Fibroblast of gingiva (primary cell): Measurements from ENCODE around the gene EFEMP1.
A peak's percentile ranks its signal among the peaks of the same experiment; 100 is the strongest.
"Not testable (repeated sequence)": the region's sequence is repeated elsewhere in the genome, so short reads cannot be mapped to it uniquely, and the experiment has no call there.

Experiments used
- DNase-seq: peaks from one replicate; pipeline ENCODE4 v3.0.0-alpha.2; 2011; ENCODE audit warnings: low read depth

The EFEMP1 gene

DNA sequence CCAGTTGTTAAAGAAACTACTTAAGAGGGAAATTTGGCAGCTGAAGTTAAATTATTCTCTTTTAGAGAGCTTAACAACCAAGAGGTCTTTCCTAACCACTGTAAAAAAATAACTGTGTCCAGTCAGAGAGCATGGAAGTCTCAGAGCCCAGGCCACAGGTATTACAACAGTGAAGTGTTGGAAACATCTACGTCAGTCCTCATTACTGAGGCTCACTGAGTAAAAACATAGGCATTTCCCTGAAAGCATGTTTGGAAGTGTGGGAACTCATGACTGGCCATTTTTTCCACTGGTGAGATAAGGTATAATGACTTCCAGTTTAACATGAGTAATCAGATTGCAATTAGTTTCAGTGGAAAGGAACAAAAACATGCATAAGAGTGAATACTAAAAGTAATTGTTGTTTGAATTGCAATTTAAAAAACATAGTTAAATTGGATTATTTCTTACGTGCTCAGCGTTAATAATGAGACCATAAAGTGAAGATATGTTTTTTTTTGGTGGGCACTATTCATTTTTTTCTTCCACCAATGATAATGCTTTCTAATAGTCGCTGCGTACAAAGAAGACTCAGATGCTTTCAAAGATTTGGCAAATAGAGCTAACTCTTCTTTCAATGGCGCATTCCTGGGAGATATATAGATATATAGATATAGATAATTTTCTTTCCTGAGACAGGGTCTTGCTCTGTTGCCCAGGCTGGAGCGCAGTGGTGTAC lies 60.8 kb downstream of the EFEMP1 start:
- peak; percentile 99 for DNase-seq

DNA sequence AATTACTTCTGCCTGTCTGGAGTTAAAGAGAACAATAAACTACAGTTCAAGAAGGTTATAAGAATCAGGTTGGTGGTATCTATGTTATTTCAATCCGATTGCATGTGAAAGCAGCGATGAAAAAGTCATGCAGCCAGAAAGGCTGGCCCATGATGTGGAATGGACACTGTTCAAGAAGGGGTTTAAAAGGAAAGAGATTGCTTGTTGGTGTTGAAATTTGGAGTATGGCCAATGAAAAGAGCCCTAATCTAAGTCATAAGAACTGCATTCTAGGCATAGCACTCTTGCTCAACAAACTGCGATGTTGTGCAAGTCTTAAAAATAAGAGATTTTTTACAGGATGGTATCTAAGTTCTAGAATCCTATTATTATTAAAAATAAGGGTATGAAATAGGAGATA lies 61.3 kb downstream of the EFEMP1 start:
- peak; percentile 99 for DNase-seq

DNA sequence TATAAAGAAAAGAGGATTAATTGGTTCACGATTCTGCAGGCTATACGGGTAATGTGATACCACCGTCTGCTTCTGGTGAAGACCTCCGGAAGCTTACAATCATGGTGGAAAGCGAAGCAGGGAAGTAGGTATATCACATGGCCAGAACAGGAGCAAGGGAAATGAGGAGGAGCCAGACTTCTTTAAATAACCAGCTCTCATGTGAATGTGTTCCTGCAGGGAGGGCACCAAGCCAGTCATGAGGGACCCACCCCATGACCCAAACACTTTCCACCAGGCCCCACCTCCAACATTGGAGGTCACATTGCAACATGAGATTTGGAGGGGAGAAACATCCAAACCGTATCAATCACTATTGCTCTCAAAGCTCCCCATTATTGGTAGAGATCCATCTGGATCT lies 61.8 kb downstream of the EFEMP1 start:
- DNase-seq: peak; percentile 45

DNA sequence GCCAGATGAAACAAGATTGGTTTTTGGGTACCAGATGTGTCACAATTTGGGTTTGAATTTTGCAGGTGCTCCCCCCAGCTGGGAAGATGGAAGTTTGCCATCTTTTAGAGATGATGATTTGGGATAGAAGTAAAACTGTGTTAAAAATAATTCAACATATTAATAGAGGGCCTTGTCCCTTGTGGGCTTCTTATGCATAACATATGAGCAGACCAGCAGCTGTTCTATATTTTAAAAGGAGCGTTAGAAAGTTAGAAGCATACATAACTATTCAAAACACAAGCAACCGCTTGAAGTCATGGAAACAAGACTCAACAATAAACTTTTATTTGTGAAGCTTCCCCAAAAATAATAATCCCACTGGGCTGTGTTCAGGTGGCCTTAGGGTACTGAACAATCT lies 62.8 kb downstream of the EFEMP1 start:
- no peak for DNase-seq

DNA sequence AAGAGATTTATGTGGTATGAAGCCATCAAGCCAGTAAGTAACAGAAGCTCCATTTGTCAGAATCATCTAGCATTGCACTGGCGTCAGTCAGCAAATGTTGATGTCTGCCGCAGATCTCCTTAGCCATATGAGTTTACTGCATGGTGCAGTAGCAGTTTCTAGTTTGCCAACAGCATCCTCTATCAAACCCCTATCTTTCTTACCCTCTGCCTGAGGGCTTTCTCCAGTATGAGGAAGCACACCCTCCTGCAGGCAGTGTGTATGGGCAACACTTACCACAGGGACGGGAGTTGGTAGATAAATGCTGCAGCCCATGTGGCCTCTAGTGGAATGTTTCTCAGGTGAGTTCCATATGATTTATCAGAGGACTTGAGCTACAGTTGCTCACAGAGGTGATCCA lies 63.7 kb downstream of the EFEMP1 start:
- DNase-seq: no peak

DNA sequence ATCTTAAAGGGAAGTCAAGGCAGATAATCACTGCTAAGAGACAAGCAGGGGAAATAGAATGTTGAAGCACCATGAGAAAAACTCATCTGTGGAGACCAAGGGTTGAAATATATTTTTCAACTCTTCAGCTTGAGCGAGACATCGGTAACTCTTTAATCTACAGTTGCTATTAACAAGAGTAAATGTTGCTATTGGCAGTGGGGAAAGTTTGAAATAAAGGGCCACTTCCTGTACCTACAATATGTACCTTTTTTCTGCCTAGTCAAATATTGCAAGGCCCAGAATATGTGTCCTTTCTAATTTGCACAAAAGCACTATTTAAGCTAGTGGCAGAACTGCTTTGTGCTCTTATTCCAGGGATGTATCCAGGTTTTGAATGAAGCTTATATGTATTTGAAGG lies 65.8 kb downstream of the EFEMP1 start:
- no peak for DNase-seq

DNA sequence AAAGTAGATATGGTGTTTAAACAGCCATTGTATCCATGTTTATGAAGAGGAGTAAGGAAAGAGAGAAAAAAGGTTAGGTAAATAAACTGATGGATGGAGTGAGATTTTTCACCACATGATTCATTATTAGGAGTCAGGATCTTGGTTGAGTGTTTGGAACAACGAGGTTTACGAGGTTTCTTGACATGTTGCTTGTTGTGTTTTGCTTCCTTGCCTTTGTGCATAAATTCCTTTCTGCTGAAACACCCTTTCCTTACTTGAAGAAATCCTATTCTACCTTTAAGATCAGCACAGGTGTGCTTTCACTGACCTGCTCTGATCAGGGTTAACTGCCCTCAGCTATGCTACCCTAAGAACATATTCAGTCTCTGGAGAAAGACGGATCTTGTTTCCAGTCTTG lies 66.6 kb downstream of the EFEMP1 start:
- DNase-seq: no peak

DNA sequence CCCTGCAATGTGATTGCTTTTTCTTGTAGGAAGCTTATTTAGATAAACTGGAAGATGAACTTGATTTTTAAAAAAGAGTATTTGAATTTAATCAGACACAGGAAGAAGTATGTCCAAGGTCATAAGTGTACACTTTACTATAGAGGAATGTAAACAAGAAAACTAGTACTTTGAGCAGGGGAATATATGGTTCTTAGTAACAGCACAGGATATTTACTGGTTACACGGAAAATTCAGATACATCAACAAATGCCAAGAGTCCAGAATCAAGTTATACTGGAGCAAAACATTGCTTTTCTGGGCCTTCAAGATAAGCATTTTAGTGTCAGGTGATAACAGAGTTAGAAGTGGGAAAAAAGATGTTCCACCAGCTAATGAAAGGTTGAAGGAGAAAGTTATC lies 75.5 kb downstream of the EFEMP1 start:
- DNase-seq: no peak

DNA sequence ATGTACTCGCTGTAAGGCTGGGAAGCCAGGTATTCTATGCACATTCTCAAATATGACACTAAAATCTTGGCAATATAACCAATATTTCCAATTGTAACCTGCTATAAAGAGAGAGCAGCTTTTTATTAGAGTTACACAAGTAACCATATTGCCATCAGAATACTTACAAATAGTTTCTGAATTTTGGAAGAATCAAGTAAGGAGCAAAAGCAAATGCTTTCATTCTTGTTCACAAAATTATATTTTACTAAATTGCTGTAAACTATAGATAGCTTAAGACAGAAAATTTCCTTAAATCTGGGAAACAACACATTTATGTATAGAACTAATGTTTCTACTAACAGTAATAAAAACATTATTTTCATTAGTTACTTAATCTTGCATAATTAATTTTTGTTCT lies 77.2 kb downstream of the EFEMP1 start:
- DNase-seq: no peak

DNA sequence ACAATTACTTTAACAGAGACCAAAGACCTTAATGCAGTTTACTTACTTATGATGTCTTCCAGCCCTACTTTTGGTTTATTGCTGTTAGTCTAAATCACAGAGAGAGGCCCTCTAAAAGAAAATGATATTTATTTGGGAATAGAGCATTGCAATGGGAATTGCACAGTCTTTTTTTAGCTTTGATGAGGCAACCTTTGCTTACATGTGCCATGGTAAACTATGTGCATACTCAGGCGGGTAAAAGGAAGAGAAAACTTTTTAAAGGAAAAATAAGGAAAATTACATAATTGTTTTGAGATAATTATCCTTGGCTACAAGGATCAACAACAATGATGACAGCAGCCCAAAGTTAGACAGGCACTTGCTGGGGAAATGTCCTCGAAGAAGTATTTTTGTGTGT lies 78.6 kb downstream of the EFEMP1 start:
- DNase-seq: no peak

DNA sequence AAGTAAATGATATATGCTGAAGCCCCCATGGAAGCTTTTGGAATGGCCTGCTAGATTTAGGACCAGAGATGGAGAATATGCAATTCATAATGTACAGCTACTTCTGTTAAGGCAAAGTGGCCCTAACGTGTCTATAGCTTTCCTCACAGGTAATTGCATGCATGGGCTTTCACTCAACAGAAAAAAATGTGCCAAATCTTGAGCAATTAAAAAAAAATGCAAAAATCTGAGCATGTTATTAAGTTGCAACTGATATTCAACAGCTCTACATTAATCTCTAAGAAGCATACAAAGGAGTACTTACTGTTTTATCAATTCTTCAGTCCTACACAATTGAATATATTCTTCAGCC lies 79.6 kb downstream of the EFEMP1 start:
- DNase-seq: no peak

DNA sequence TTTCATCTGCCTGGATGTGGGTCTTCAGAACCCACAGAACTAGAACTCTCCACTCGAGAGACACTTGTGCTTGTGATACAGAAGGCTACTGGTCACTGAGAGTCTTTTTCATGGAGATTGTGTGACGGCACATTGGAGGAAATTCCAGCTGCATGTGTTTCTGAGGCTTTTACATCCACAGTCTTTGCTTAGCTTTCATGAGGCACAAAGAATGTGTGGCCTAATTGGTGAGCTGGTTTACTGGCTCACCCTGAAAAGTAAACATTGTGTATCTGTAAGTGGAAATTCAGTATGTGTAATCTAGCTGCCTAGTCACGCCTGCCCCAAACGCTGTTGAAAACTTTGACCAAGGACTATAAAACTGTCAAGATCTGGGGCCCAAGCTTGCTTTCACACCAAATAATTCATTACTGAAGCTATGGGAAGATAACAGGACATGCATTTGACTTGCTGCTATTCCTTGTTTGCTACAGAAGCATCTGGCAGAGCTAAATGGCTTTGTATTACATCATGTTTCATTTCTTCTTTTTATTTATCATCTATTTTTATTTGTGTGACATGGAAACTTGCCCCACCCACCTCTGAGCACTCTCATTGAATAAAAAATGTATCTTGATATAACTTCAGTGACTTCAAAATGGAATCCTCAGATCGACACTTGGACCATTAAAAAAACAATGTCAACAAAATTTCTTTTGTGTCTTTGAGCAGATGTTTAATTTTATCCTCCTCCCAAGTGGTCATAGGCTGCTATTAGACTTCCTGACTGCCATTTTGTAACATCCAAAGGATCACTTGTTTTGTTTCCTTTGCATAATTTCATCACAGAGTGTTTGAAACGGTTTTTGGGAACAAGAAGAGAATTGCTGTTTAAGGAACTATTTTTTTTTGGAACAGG lies 80.2 kb downstream of the EFEMP1 start:
- DNase-seq: peak; percentile 86

DNA sequence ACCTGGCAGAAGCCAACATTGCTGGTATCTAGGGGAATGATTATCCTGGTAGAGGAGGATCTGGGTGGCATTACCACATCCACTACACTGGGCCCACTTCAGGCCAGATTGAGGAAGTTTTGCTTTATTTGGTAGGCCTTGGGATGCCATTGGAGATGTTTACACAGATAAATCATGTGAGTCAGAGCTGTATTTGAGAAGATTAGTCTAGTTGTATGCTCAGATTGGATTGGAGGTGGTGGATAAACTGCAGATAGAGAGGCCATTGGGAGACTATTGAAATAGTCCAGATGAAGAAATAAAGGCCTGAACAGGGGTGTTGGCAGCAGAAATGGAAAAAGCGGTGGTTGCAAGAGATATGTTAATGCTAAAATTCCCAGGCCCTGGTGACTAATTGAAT lies 81.5 kb downstream of the EFEMP1 start:
- DNase-seq: peak; percentile 7

DNA sequence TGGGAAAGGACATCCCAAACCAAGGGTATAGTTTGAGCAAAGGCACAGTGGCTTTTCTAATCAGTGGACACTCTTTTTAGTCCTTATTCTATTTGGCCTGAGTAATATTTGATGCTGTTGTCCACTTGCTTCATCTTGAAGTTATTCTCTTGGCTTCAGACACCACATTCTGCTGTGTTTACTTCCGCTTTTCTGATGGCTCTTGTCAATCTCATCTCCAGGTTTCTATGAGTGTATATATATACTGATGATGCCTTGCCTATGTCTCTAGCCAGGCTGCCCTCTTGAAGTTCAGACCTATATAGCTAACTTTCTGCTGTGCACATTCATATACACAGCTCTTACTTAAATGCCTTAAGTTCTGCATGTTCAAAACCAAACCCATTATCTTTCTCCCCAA lies 83.1 kb downstream of the EFEMP1 start:
- no peak for DNase-seq

DNA sequence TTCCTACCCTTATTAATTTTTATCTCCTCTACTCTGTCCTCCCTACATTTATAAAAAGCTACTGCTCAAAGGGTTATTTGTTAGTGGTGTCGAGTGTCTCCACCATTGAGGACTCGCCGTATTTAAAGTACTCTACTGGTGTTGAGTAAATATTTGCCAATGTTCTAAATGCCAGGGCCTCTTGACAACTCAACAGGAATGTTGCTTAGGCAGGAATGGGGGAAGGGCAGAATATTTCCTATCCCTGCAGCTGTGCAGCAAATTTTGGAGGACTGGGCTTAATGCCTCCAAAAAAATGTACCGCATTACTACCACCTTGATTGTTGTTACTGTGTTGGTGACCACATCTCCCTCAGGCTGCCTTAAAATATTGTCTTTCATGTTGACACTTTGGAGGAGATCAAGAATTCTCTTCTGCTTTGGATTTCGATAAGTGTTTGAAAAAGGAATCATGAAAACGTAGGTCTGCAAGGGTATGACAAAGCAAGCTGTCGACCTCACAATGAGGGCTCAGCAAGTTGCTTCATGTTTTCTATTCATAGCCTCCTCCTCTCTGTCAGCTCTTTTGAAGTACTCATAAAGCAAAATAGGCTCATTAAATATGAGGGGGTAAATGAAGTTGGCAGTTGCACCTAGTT lies 84.3 kb downstream of the EFEMP1 start:
- DNase-seq: peak; percentile 65

DNA sequence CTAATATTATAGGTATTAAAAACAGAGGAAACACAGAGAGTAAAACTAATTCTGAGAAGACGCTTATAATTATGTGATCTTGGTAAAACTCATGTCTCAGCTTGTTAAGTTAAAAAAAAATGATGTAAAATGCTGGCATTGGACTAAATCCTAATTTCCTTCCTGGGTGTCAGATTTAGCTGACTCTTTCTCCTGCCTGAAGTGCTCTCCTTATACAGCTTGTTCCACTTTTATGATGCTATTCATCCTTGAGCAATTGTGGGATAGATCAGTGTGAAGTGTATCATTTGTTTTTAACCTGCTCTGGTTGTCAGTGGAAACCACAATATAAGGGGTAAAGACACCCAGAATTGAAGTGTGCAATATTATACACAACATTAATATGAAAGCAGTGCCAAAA lies 84.9 kb downstream of the EFEMP1 start:
- no peak for DNase-seq

DNA sequence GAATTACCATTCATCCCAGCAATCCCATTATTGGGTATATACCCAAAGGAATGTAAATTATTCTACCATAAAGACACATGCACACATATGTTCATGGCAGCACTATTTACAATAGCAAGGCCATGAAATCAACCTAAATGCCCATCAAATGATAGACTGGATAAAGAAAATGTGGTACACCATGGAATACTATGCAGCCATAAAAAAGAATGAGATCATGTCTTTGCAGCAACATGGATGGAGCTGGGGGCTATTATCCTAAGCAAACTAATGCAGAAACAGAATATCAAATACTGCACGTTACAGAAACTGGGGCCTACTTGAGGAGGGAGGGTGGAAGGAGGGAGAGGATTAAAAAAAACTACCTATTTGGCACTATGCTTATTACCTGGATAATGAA lies 85.5 kb downstream of the EFEMP1 start:
- not testable (repeated sequence) for DNase-seq

DNA sequence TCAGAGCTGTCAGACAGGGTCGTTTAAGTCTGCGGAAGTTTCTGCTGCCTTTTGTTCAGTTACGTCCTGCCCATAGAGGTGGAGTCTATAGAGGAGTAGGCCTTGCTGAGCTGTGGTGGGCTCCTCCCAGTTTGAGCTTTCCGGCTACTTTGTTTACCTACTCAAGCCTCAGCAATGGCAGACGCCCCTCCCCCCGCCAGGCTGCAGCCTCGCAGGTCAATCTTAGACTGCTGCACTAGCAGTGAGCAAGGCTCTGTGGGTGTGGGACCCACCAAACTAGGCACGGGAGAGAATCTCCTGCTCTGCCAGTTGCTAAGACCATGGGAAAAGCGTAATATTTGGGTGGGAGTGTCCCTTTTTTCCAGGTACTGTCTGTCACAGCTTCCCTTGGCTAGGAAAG lies 86.5 kb downstream of the EFEMP1 start:
- no peak for DNase-seq

DNA sequence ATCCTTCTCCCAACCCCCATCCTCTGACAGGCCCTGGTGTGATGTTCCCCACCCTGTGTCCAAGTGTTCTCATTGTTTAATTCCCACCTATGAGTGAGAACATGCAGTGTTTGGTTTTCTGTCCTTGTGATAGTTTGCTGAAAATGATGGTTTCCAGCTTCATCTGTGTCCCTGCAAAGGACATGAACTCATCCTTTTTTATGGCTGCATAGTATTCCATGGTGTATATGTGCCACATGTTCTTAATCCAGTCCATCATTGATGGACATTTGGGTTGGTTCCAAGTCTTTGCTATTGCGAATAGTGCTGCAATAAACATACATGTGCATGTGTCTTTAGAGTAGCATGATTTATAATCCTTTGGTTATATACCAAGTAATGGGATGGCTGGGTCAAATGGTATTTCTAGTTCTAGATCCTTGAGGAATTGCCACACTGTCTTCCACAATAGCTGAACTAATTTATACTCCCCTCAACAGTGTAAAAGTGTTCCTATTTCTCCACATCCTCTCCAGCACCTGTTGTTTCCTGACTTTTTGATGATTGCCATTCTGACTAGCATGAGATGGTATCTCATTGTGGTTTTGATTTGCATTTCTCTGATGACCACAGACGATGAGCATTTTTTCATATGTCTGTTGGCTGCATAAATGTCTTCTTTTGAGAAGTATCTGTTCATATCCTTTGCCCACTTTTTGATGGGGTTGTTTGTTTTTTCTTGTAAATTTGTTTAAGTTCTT lies 91.7 kb downstream of the EFEMP1 start:
- DNase-seq: peak; percentile 33

DNA sequence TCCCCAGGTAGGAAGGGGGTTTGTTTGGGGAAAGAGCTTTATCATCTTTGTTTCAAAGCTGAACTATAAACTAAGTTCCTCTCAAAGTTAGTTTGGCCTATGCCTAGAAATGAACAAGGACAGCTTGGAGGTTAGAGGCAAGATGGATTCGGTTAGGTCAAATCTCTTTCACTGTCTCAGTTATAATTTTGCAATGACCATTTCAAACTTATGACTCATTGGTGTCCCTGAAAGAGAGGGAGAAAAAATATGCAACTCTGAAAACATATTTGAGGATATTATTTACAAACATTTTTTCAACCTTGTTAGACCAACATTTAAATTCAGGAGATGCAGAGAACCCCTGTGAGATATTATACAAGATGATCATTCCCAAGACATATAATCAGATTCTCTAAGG lies 95.7 kb downstream of the EFEMP1 start:
- DNase-seq: peak; percentile 43

DNA sequence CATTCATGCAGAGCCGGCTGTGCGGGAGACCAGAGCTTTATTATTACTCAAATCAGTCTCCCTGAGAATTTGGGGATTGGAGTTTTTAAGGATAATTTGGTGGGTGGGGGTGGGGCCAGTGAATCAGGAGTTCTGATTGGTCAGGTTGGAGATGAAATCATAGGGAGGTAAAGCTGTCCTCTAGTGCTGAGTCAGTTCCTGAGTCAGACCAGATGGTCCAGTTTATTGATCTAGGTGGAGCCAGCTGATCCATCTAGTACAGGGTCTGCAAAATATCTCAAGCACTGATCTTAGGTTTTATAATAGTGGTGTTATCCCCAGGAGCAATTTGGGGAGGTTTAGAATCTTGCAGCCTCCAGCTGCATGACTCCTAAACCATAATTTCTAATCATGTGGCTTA lies 96.2 kb downstream of the EFEMP1 start:
- DNase-seq: not testable (repeated sequence)

DNA sequence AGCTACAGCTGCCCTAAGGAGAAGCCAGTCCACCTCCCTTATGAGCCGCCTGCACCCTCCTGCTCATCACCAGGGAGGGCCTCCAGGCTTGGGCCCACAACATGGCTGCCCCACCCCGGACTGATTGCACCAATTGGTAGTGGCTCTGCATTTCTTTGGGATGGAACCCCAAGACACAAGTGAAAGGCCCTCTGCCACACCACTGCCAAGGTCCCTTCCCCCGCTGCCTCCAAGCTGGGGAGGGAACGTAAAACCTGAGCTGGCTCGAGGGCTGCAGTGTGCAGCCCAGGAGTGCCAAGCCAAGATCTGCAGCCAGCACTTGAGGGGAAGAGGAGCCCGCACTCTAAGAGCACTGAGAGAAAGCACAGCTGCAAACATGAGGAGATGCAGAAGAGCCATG lies 97.3 kb downstream of the EFEMP1 start:
- DNase-seq: no peak
